NB4 (cell line): ENCODE measurements around the gene CPE.

Source experiments
- MAX ChIP-seq: IDR thresholded peaks from 2 replicates; pipeline ENCODE4 v1.6.1; 2011; ENCODE audit warnings: low read depth, low read length
- TF ChIP-seq, protein P1 (sequence below): IDR thresholded peaks from one replicate; pipeline ENCODE4 v1.5.1; 2012; ENCODE audit warnings: low read depth, low read length

GRCh38 chr4:165522050-165522449, 143.2 kb downstream of the CPE start:
- TF ChIP-seq, protein P1, sequence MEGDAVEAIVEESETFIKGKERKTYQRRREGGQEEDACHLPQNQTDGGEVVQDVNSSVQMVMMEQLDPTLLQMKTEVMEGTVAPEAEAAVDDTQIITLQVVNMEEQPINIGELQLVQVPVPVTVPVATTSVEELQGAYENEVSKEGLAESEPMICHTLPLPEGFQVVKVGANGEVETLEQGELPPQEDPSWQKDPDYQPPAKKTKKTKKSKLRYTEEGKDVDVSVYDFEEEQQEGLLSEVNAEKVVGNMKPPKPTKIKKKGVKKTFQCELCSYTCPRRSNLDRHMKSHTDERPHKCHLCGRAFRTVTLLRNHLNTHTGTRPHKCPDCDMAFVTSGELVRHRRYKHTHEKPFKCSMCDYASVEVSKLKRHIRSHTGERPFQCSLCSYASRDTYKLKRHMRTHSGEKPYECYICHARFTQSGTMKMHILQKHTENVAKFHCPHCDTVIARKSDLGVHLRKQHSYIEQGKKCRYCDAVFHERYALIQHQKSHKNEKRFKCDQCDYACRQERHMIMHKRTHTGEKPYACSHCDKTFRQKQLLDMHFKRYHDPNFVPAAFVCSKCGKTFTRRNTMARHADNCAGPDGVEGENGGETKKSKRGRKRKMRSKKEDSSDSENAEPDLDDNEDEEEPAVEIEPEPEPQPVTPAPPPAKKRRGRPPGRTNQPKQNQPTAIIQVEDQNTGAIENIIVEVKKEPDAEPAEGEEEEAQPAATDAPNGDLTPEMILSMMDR: no peak
- no peak for TF ChIP-seq MAX
